Measurements from ENCODE around the gene PYM1. TPM values are rescaled to one million over a fixed set of nuclear protein-coding genes. Genes with fewer than 3 reads are reported as not detected.

Gene PYM1
- polyA plus RNA-seq, 1 experiment, result 37.1 TPM

DNA sequence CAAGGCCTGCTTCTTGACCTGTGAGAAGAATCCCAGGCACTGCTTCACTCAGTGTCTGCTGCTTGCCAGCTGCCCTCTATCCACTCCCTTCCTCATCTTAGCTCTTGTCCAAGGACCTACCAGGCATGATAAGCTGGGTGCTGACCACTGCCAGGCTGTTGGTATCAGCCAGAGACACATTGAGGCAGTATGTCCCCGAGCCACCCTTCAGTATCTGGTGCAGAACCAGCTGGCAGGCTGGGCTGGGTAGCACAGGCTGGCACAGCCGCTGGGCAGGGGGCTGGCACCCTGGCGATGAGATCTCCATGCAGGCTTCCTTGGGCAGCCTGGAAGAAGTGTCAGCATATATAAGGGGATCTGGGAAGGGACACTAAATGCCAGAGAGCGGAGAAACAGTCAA, 27.6 kb upstream of the PYM1 start:
- CTCF ChIA-PET, result interaction anchor here (0.7 to 1.6 kb wide), 5 partner anchors 9 to 32 kb away, joined by 3 to 8 read pairs (median 5); no protein-coding TSS in a partner anchor
- POLR2A ChIA-PET, result no interaction called here
- DNase-seq (ENCODE audit: low read depth), result no peak
- Histone ChIP-seq H3K27me3 (ENCODE audit: control insufficient read depth, insufficient read depth, low read length) (no peaks in the 10 kb centered on the region), H3K36me3 (ENCODE audit: control insufficient read depth, insufficient read depth, low read length) (peaks cover 16% of the 10 kb centered on the region), H3K4me3 (ENCODE audit: low read depth, low read length) (no peak overlapping the region)
- TF ChIP-seq, protein P1, sequence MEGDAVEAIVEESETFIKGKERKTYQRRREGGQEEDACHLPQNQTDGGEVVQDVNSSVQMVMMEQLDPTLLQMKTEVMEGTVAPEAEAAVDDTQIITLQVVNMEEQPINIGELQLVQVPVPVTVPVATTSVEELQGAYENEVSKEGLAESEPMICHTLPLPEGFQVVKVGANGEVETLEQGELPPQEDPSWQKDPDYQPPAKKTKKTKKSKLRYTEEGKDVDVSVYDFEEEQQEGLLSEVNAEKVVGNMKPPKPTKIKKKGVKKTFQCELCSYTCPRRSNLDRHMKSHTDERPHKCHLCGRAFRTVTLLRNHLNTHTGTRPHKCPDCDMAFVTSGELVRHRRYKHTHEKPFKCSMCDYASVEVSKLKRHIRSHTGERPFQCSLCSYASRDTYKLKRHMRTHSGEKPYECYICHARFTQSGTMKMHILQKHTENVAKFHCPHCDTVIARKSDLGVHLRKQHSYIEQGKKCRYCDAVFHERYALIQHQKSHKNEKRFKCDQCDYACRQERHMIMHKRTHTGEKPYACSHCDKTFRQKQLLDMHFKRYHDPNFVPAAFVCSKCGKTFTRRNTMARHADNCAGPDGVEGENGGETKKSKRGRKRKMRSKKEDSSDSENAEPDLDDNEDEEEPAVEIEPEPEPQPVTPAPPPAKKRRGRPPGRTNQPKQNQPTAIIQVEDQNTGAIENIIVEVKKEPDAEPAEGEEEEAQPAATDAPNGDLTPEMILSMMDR (IDR thresholded peaks at IDR 0.05; ENCODE audit: insufficient read depth, low read depth, low read length), result no peak

DNA sequence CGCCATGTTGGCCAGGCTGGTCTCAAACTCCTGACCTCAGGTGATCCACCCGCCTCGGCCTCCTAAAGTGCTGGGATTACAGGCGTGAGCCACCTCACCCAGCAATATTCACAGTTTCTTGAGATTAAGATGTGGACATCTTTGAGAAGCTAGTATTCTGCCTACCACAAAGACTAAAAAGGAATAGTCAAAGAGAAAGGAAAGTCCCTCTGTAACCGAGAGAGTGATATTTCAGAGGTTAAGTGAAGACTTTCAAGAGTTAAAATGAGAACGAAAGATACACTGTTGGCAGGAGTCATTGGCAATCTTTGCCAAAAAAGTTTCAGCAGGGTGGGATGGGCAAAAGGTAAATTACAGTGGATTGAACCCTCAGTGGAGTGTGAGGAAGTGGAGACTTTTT, 18.9 kb upstream of the PYM1 start:
- POLR2A ChIA-PET, result no interaction called here
- H3K4me3 ChIP-seq (ENCODE audit: low read depth, low read length), result no peak overlapping the region
- CTCF ChIA-PET, result interaction anchor here (4.6 kb wide), 1 partner anchor 208 kb away, joined by 13 read pairs; no protein-coding TSS in a partner anchor
- no peaks in the 10 kb centered on the region for H3K27me3 ChIP-seq (ENCODE audit: control insufficient read depth, insufficient read depth, low read length)
- TF ChIP-seq, protein P1 (IDR thresholded peaks at IDR 0.05; ENCODE audit: insufficient read depth, low read depth, low read length), result no peak
- no peak for DNase-seq (ENCODE audit: low read depth)
- H3K36me3 ChIP-seq (ENCODE audit: control insufficient read depth, insufficient read depth, low read length), result peaks cover 12% of the 10 kb centered on the region

DNA sequence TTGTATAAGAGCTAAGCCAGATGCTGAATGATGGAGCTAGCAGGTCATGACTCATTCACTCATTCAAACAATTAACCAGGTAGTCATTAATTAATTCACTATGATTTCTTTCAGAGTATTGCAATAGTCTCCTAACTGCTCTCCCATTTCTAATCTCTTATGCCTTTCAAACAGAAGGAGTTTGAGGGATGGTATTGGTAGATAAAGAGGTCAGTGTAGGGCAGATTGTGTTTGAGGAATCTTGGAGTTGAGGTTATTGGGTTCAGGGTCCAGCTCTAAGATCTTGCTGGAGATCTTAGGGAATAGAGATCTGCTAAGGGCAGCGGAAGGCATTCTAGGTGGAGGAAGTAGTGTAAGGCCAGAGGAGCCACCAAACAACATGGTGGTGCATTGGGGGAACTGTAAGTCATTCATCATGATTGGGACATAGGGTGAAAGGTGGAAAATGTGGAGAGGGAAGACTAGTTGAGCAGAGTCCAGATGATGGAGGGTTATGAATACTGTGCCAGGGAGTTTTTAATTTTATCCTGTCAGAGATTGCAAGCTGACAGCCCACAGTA, 15.0 kb upstream of the PYM1 start:
- POLR2A ChIA-PET, result no interaction called here
- no peak overlapping the region for H3K4me3 ChIP-seq (ENCODE audit: low read depth, low read length)
- CTCF ChIA-PET, result interaction anchor here (0.8 to 2.1 kb wide), 7 partner anchors 9 to 204 kb away, joined by 3 to 7 read pairs (median 3); no protein-coding TSS in a partner anchor
- TF ChIP-seq, protein P1 (IDR thresholded peaks at IDR 0.05; ENCODE audit: insufficient read depth, low read depth, low read length), result no peak
- no peak for DNase-seq (ENCODE audit: low read depth)
- no peaks in the 10 kb centered on the region for H3K27me3 ChIP-seq (ENCODE audit: control insufficient read depth, insufficient read depth, low read length)
- peaks cover 14% of the 10 kb centered on the region for H3K36me3 ChIP-seq (ENCODE audit: control insufficient read depth, insufficient read depth, low read length)

DNA sequence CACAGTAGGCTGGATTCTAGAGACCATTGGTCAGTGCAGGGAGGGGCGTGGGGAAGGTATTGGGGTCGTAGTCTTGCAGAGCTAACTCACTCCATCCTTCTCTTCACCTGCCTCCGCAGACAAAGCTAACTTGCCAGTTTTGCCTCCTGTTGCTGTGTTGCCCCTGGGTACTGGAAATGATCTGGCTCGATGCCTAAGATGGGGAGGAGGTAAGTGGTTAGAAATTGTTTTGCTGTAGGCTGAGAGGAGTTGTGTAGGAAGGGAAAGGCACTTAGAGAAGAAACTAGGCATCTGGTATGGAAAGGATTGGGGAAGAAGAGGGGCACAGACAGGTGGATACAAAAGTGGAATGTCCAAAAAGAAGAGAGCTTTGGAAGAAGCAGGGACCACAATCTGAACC, 14.4 kb upstream of the PYM1 start:
- no peak overlapping the region for H3K4me3 ChIP-seq (ENCODE audit: low read depth, low read length)
- CTCF ChIA-PET, result interaction anchor here (0.9 to 2.1 kb wide), 6 partner anchors 9 to 204 kb away, joined by 3 to 7 read pairs (median 4); no protein-coding TSS in a partner anchor
- DNase-seq (ENCODE audit: low read depth), result no peak
- peaks cover 14% of the 10 kb centered on the region for H3K36me3 ChIP-seq (ENCODE audit: control insufficient read depth, insufficient read depth, low read length)
- TF ChIP-seq, protein P1 (IDR thresholded peaks at IDR 0.05; ENCODE audit: insufficient read depth, low read depth, low read length), result no peak
- no peaks in the 10 kb centered on the region for H3K27me3 ChIP-seq (ENCODE audit: control insufficient read depth, insufficient read depth, low read length)
- POLR2A ChIA-PET, result no interaction called here

DNA sequence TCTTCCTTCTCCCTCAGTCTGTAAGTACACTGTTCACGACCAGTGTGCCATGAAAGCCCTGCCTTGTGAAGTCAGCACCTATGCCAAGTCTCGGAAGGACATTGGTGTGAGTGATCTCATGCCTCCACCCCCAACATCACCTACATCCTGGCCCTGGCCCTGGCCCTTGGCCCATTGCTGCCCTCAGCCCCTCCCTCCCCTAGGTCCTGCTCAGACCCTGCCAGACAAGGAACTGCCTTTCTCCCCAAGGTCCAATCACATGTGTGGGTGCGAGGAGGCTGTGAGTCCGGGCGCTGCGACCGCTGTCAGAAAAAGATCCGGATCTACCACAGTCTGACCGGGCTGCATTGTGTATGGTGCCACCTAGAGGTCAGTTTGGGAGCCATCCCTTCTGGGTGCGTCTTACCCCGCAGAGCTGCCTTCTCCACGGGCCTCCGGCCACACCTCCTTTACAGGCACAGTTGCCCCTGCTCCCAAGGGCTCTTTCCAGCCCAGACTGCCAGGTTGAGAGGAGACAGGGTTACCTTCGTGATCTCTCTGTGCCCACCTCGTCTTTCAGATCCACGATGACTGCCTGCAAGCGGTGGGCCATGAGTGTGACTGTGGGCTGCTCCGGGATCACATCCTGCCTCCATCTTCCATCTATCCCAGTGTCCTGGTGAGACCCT, 12.5 kb upstream of the PYM1 start:
- no peak for DNase-seq (ENCODE audit: low read depth)
- ChIA-PET POLR2A (interaction anchor here (0.5 to 1.0 kb wide), 3 partner anchors 33 to 176 kb away, joined by 3 to 12 read pairs (median 3); partner anchors contain the start of gene RAB5B), CTCF (interaction anchor here (0.6 to 3.9 kb wide), 33 partner anchors 9 to 210 kb away, joined by 3 to 53 read pairs (median 4); partner anchors contain the start of genes DGKA, MMP19, ORMDL2 and RAB5B)
- no peak overlapping the region for H3K4me3 ChIP-seq (ENCODE audit: low read depth, low read length)
- H3K27me3 ChIP-seq (ENCODE audit: control insufficient read depth, insufficient read depth, low read length), result no peaks in the 10 kb centered on the region
- H3K36me3 ChIP-seq (ENCODE audit: control insufficient read depth, insufficient read depth, low read length), result peaks cover 10% of the 10 kb centered on the region
- TF ChIP-seq, protein P1 (IDR thresholded peaks at IDR 0.05; ENCODE audit: insufficient read depth, low read depth, low read length), result peak; percentile 95
